NCI-H526 treated with DMSO at 0.1 percent for 48 hours (cell line): ENCODE results near the gene CUEDC1.

ENCODE experiments used
- DNase-seq: peaks from one replicate; lab custom pipeline; 2025; lab: John Stamatoyannopoulos, UW

CUEDC1 gene

GRCh38 chr17:57834146-57834741 lies 121.0 kb downstream of the CUEDC1 start:
- peak; percentile 20 for DNase-seq

- peak; percentile 53 for DNase-seq
Measured at GRCh38 chr17:57833179-57833939, 121.9 kb downstream of the CUEDC1 start.

GRCh38 chr17:57832314-57833178 lies 122.7 kb downstream of the CUEDC1 start:
- no peak for DNase-seq

GRCh38 chr17:57830880-57831279 lies 124.3 kb downstream of the CUEDC1 start:
- DNase-seq = no peak

- no peak for DNase-seq
Measured at GRCh38 chr17:57823469-57824401, 131.5 kb downstream of the CUEDC1 start.

GRCh38 chr17:57819867-57820266 lies 135.3 kb downstream of the CUEDC1 start:
- DNase-seq = no peak

- DNase-seq = no peak
Measured at GRCh38 chr17:57819285-57819684, 135.9 kb downstream of the CUEDC1 start.

GRCh38 chr17:57818066-57818465 lies 137.1 kb downstream of the CUEDC1 start:
- DNase-seq = no peak

- no peak for DNase-seq
Measured at GRCh38 chr17:57817299-57817698, 137.9 kb downstream of the CUEDC1 start.

GRCh38 chr17:57814421-57814820 lies 140.8 kb downstream of the CUEDC1 start:
- no peak for DNase-seq

GRCh38 chr17:57811638-57812280 lies 143.5 kb downstream of the CUEDC1 start:
- DNase-seq = no peak
